ENCODE measurements around the gene LIMS2. TPM values are rescaled to one million over a fixed set of nuclear protein-coding genes. Genes with fewer than 3 reads are reported as not detected.
A peak's percentile ranks its signal among the peaks of the same experiment; 100 is the strongest.

Gene LIMS2
- total RNA-seq, 2 donors from 2014 or later, result 8.1 to 15.5 TPM

- Mint-ChIP-seq H3K9me3 (no peaks in the 10 kb centered on the region), H3K36me3 (no peaks in the 10 kb centered on the region), H3K27ac (no peak overlapping the region)
- DNase-seq (ENCODE audit: low spot score in 2 of 2), result no peak
- no peak for ATAC-seq
Measured at GRCh38 chr2:127683056-127683455, 7.7 kb upstream of the LIMS2 start.

GRCh38 chr2:127681976-127682857, 6.9 kb upstream of the LIMS2 start:
- no peaks in the 10 kb centered on the region for H3K36me3 Mint-ChIP-seq
- peak overlapping the region in 1 of 2 donors; percentile 15 for H3K27ac Mint-ChIP-seq
- DNase-seq (ENCODE audit: low spot score in 2 of 2) (no peak), ATAC-seq (no peak)
- H3K9me3 Mint-ChIP-seq, result no peaks in the 10 kb centered on the region

GRCh38 chr2:127681288-127681804, 6.0 kb upstream of the LIMS2 start:
- DNase-seq (ENCODE audit: low spot score in 2 of 2) (no peak), ATAC-seq (peak in 1 of 2 donors; percentile 26)
- no peaks in the 10 kb centered on the region for H3K9me3 Mint-ChIP-seq
- H3K27ac Mint-ChIP-seq, result no peak overlapping the region
- H3K36me3 Mint-ChIP-seq, result no peaks in the 10 kb centered on the region

- DNase-seq (ENCODE audit: low spot score in 2 of 2) (no peak), ATAC-seq (peak in 1 of 2 donors; percentile 16)
- no peaks in the 10 kb centered on the region for H3K9me3 Mint-ChIP-seq
- no peaks in the 10 kb centered on the region for H3K36me3 Mint-ChIP-seq
- H3K27ac Mint-ChIP-seq, result no peak overlapping the region
Measured at GRCh38 chr2:127680706-127681287, 5.5 kb upstream of the LIMS2 start.

GRCh38 chr2:127679680-127680361, 4.5 kb upstream of the LIMS2 start:
- H3K36me3 Mint-ChIP-seq, result no peaks in the 10 kb centered on the region
- ATAC-seq, result peak in 1 of 2 donors; percentile 16
- no peaks in the 10 kb centered on the region for H3K9me3 Mint-ChIP-seq
- DNase-seq (ENCODE audit: low spot score in 2 of 2), result no peak
- H3K27ac Mint-ChIP-seq, result no peak overlapping the region

- Mint-ChIP-seq H3K27ac (no peak overlapping the region), H3K9me3 (no peaks in the 10 kb centered on the region), H3K36me3 (no peaks in the 10 kb centered on the region)
- ATAC-seq (no peak), DNase-seq (ENCODE audit: low spot score in 2 of 2) (no peak)
Measured at GRCh38 chr2:127678991-127679390, 3.7 kb upstream of the LIMS2 start.

GRCh38 chr2:127678531-127678930, 3.2 kb upstream of the LIMS2 start:
- DNase-seq (ENCODE audit: low spot score in 2 of 2), result no peak
- no peak for ATAC-seq
- Mint-ChIP-seq H3K36me3 (no peaks in the 10 kb centered on the region), H3K27ac (no peak overlapping the region), H3K9me3 (no peaks in the 10 kb centered on the region)

GRCh38 chr2:127676906-127677305, 1.6 kb upstream of the LIMS2 start:
- ATAC-seq, result no peak
- Mint-ChIP-seq H3K9me3 (no peaks in the 10 kb centered on the region), H3K36me3 (no peaks in the 10 kb centered on the region), H3K27ac (no peak overlapping the region)
- no peak for DNase-seq (ENCODE audit: low spot score in 2 of 2)

GRCh38 chr2:127674241-127675209, 805 bp downstream of the LIMS2 start:
- ATAC-seq (peak; percentile 53 to 54), DNase-seq (ENCODE audit: low spot score in 2 of 2) (peak; percentile 31 to 39)
- H3K9me3 Mint-ChIP-seq, result no peaks in the 10 kb centered on the region
- no peaks in the 10 kb centered on the region for H3K36me3 Mint-ChIP-seq
- no peak overlapping the region for H3K27ac Mint-ChIP-seq

GRCh38 chr2:127673291-127674069, 1.9 kb downstream of the LIMS2 start:
- H3K9me3 Mint-ChIP-seq, result no peaks in the 10 kb centered on the region
- no peak for ATAC-seq
- DNase-seq (ENCODE audit: low spot score in 2 of 2), result no peak
- H3K36me3 Mint-ChIP-seq, result no peaks in the 10 kb centered on the region
- no peak overlapping the region for H3K27ac Mint-ChIP-seq

- H3K27ac Mint-ChIP-seq, result no peak overlapping the region
- DNase-seq (ENCODE audit: low spot score in 2 of 2) (no peak), ATAC-seq (no peak)
- no peaks in the 10 kb centered on the region for H3K9me3 Mint-ChIP-seq
- no peaks in the 10 kb centered on the region for H3K36me3 Mint-ChIP-seq
Measured at GRCh38 chr2:127672341-127673224, 2.7 kb downstream of the LIMS2 start.

- ATAC-seq (no peak), DNase-seq (ENCODE audit: low spot score in 2 of 2) (no peak)
- H3K27ac Mint-ChIP-seq, result no peak overlapping the region
- no peaks in the 10 kb centered on the region for H3K9me3 Mint-ChIP-seq
- H3K36me3 Mint-ChIP-seq, result no peaks in the 10 kb centered on the region
Measured at GRCh38 chr2:127671557-127672302, 3.6 kb downstream of the LIMS2 start.

GRCh38 chr2:127670957-127671290, 4.4 kb downstream of the LIMS2 start:
- ATAC-seq, result no peak
- H3K27ac Mint-ChIP-seq, result no peak overlapping the region
- no peak for DNase-seq (ENCODE audit: low spot score in 2 of 2)

More at GRCh38 chr2:127670957-127671290, 4.4 kb downstream of the LIMS2 start:
- no peaks in the 10 kb centered on the region for H3K36me3 Mint-ChIP-seq
- H3K9me3 Mint-ChIP-seq, result no peaks in the 10 kb centered on the region

All from activated naive CD4-positive, alpha-beta T cell treated with anti-CD3 and anti-CD28 coated beads, Interleukin-2, amount 50 U/mL, for 72 hours (primary cell).